ENCODE data around the gene TCEANC. TPM values are rescaled to one million over a fixed set of nuclear protein-coding genes. Genes with fewer than 3 reads are reported as not detected.
A peak's percentile ranks its signal among the peaks of the same experiment; 100 is the strongest.

TCEANC gene, protein sequence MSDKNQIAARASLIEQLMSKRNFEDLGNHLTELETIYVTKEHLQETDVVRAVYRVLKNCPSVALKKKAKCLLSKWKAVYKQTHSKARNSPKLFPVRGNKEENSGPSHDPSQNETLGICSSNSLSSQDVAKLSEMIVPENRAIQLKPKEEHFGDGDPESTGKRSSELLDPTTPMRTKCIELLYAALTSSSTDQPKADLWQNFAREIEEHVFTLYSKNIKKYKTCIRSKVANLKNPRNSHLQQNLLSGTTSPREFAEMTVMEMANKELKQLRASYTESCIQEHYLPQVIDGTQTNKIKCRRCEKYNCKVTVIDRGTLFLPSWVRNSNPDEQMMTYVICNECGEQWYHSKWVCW
- polyA plus RNA-seq: 1 to 10 TPM; 1.4 to 3.2 (median 1.9) TPM
- long read RNA-seq, donor 1, partial matches to known transcripts: 5 of 5 reads
- long read RNA-seq, donor 1, other reads (novel, unspliced or antisense): 0 of 5 reads
- long read RNA-seq, donor 2: 0 reads
- long read RNA-seq, donor 3: 0 reads
- long read RNA-seq, donor 4: 0 reads
- long read RNA-seq, donor 5, partial matches to known transcripts: 0 of 1 reads
- long read RNA-seq, donor 5, other reads (novel, unspliced or antisense): 0 of 1 reads
- long read RNA-seq, donor 6: 0 reads
- long read RNA-seq, donor 7: 0 reads
- long read RNA-seq, donor 8: 0 reads
- long read RNA-seq, donor 9: 0 reads
- long read RNA-seq, donor 10: 0 reads

GRCh38 chrX:13652850-13653693 lies at the start of gene TCEANC:
Gene TCEANC, plus strand, starts transcription at chrX:13653141. Its CDS starts 9,368 bp downstream, at chrX:13662509.
- H3K27ac ChIP-seq (ENCODE audit: low read depth in 1 of 3, low read length in 2 of 3): peak within 1 kb of the TSS; percentile 90 to 99 (median 97)
- peaks cover 0 to 10% (median 0%) of the 10 kb centered on the region in 3 donors for H3K4me1 ChIP-seq (ENCODE audit: control insufficient read depth in 3 of 3, insufficient read depth in 2 of 3, low read depth in 1 of 3, low read length in 2 of 3)
- peaks cover 0 to 4% (median 0%) of the 10 kb centered on the region in 3 donors for H3K36me3 ChIP-seq (ENCODE audit: control insufficient read depth in 3 of 3, insufficient read depth in 2 of 3, low read depth in 1 of 3, low read length in 3 of 3)
- DNase-seq: peak; percentile 93 to 94
- no peaks in the 10 kb centered on the region for H3K9me3 ChIP-seq (ENCODE audit: control insufficient read depth in 2 of 2, insufficient read depth in 1 of 2, low read depth in 1 of 2, low read length in 1 of 2)
- H3K4me3 ChIP-seq (ENCODE audit: low read depth in 1 of 3, low read length in 3 of 3): peak within 1 kb of the TSS; percentile 46 to 83 (median 58)
- peak; percentile 96 for FAIRE-seq
- H3K27me3 ChIP-seq (ENCODE audit: control insufficient read depth in 3 of 3, insufficient read depth in 3 of 3, low read length in 3 of 3): no peaks in the 10 kb centered on the region
- 0 to 2% (median 1%) methylated on average over 51 to 54 of the region's 54 CpGs for WGBS, 3 donors

- 81 to 91% (median 87%) methylated on average over 1 of the region's 1 CpG for WGBS, 3 donors
- peaks cover 0 to 4% (median 0%) of the 10 kb centered on the region in 3 donors for H3K27me3 ChIP-seq (ENCODE audit: control insufficient read depth in 3 of 3, insufficient read depth in 3 of 3, low read length in 3 of 3)
- FAIRE-seq (no peak), DNase-seq (no peak)
- peaks cover 0 to 3% of the 10 kb centered on the region in 2 donors for H3K9me3 ChIP-seq (ENCODE audit: control insufficient read depth in 2 of 2, insufficient read depth in 1 of 2, low read depth in 1 of 2, low read length in 1 of 2)
- no peak overlapping the region for H3K27ac ChIP-seq (ENCODE audit: low read depth in 1 of 3, low read length in 2 of 3)
- H3K36me3 ChIP-seq (ENCODE audit: control insufficient read depth in 3 of 3, insufficient read depth in 2 of 3, low read depth in 1 of 3, low read length in 3 of 3): no peaks in the 10 kb centered on the region
- H3K4me3 ChIP-seq (ENCODE audit: low read depth in 1 of 3, low read length in 3 of 3): no peak overlapping the region
- H3K4me1 ChIP-seq (ENCODE audit: control insufficient read depth in 3 of 3, insufficient read depth in 2 of 3, low read depth in 1 of 3, low read length in 2 of 3): peaks cover 0 to 4% (median 0%) of the 10 kb centered on the region in 3 donors
Observed at GRCh38 chrX:13605611-13606010, 47.3 kb upstream of the TCEANC start.

DNA sequence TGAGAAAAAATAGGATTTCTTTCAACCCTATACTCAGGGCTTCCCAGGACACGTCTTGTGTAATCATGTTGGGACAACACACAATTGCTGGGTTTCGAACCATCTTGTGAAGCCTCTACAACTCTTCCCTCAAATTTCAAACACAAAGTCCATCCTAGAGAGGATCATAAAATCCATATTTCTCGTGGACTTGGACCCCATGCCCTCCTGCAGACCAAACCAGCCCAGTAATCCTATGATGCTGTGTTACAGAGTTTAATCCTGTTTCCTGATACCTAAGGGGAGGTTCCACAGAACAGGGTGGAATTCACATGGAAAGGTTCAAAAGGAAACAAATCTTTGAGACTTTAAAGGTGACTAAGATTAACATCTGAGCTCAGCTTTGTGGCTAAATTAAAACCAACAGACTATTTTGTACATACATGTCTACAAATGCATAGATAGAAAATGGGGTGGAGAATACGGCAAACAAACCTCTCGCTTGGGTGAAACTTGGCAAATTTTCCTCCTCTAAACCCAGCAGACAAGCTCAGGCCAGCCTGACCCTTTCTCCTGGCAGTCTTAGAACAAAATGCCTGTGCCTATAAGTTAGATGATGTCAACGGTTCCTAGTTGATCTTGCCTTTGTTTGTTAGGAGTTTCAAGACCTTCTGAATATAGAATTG lies 45.5 kb upstream of the TCEANC start:
- Histone ChIP-seq H3K27me3 (ENCODE audit: control insufficient read depth in 3 of 3, insufficient read depth in 3 of 3, low read length in 3 of 3) (peaks cover 0 to 4% (median 0%) of the 10 kb centered on the region in 3 donors), H3K27ac (ENCODE audit: low read depth in 1 of 3, low read length in 2 of 3) (peak overlapping the region in 1 of 3 donors; percentile 74), H3K4me1 (ENCODE audit: control insufficient read depth in 3 of 3, insufficient read depth in 2 of 3, low read depth in 1 of 3, low read length in 2 of 3) (peaks cover 0 to 4% (median 0%) of the 10 kb centered on the region in 3 donors), H3K36me3 (ENCODE audit: control insufficient read depth in 3 of 3, insufficient read depth in 2 of 3, low read depth in 1 of 3, low read length in 3 of 3) (no peaks in the 10 kb centered on the region), H3K4me3 (ENCODE audit: low read depth in 1 of 3, low read length in 3 of 3) (no peak overlapping the region), H3K9me3 (ENCODE audit: control insufficient read depth in 2 of 2, insufficient read depth in 1 of 2, low read depth in 1 of 2, low read length in 1 of 2) (peaks cover 0 to 1% of the 10 kb centered on the region in 2 donors)
- DNase-seq (peak; percentile 33 to 55), FAIRE-seq (no peak)
- WGBS, 3 donors: 15 to 59% (median 43%) methylated on average over 6 of the region's 6 CpGs

- no peak overlapping the region for H3K4me3 ChIP-seq (ENCODE audit: low read depth in 1 of 3, low read length in 3 of 3)
- DNase-seq (peak in 1 of 2 donors; percentile 14), FAIRE-seq (no peak)
Observed at GRCh38 chrX:13607996-13608365, 45.0 kb upstream of the TCEANC start.

GRCh38 chrX:13614154-13614553 lies 38.8 kb upstream of the TCEANC start:
- no peak for FAIRE-seq
- H3K36me3 ChIP-seq (ENCODE audit: control insufficient read depth in 3 of 3, insufficient read depth in 2 of 3, low read depth in 1 of 3, low read length in 3 of 3): no peaks in the 10 kb centered on the region
- no peak overlapping the region for H3K4me3 ChIP-seq (ENCODE audit: low read depth in 1 of 3, low read length in 3 of 3)
- H3K27ac ChIP-seq (ENCODE audit: low read depth in 1 of 3, low read length in 2 of 3): no peak overlapping the region
- no peaks in the 10 kb centered on the region for H3K9me3 ChIP-seq (ENCODE audit: control insufficient read depth in 2 of 2, insufficient read depth in 1 of 2, low read depth in 1 of 2, low read length in 1 of 2)
- H3K4me1 ChIP-seq (ENCODE audit: control insufficient read depth in 3 of 3, insufficient read depth in 2 of 3, low read depth in 1 of 3, low read length in 2 of 3): no peaks in the 10 kb centered on the region
- H3K27me3 ChIP-seq (ENCODE audit: control insufficient read depth in 3 of 3, insufficient read depth in 3 of 3, low read length in 3 of 3): no peaks in the 10 kb centered on the region
- DNase-seq: no peak

More at GRCh38 chrX:13607996-13608365, 45.0 kb upstream of the TCEANC start:
- H3K4me1 ChIP-seq (ENCODE audit: control insufficient read depth in 3 of 3, insufficient read depth in 2 of 3, low read depth in 1 of 3, low read length in 2 of 3): peaks cover 0 to 4% (median 0%) of the 10 kb centered on the region in 3 donors
- WGBS, 3 donors: 57 to 66% (median 64%) methylated on average over 2 of the region's 2 CpGs
- peak overlapping the region in 1 of 3 donors; percentile 74 for H3K27ac ChIP-seq (ENCODE audit: low read depth in 1 of 3, low read length in 2 of 3)
- H3K9me3 ChIP-seq (ENCODE audit: control insufficient read depth in 2 of 2, insufficient read depth in 1 of 2, low read depth in 1 of 2, low read length in 1 of 2): no peaks in the 10 kb centered on the region
- H3K27me3 ChIP-seq (ENCODE audit: control insufficient read depth in 3 of 3, insufficient read depth in 3 of 3, low read length in 3 of 3): peaks cover 0 to 4% (median 0%) of the 10 kb centered on the region in 3 donors
- H3K36me3 ChIP-seq (ENCODE audit: control insufficient read depth in 3 of 3, insufficient read depth in 2 of 3, low read depth in 1 of 3, low read length in 3 of 3): no peaks in the 10 kb centered on the region

DNA sequence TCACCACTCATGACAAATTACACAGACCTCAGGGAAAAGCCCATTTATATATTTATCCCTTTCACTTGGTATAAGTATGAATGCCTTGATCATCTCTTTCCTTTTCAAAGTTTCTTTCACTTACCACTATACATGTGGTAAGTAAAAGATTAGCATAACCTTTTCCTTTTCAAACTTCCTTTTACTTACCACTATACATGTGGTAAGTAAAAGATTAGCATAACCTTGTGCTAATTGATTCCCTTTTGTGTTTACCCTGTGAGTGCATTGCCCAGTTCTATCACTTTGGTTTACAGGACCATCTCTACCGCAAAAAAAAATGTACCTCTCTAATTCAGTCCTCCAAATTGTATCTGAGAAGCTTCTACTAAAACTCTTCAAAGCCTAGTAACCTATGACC lies 32.7 kb upstream of the TCEANC start:
- no peaks in the 10 kb centered on the region for H3K9me3 ChIP-seq (ENCODE audit: control insufficient read depth in 2 of 2, insufficient read depth in 1 of 2, low read depth in 1 of 2, low read length in 1 of 2)
- H3K36me3 ChIP-seq (ENCODE audit: control insufficient read depth in 3 of 3, insufficient read depth in 2 of 3, low read depth in 1 of 3, low read length in 3 of 3): no peaks in the 10 kb centered on the region
- no peak for DNase-seq
- no peak for FAIRE-seq
- no peak overlapping the region for H3K4me3 ChIP-seq (ENCODE audit: low read depth in 1 of 3, low read length in 3 of 3)
- H3K4me1 ChIP-seq (ENCODE audit: control insufficient read depth in 3 of 3, insufficient read depth in 2 of 3, low read depth in 1 of 3, low read length in 2 of 3): no peaks in the 10 kb centered on the region
- no peaks in the 10 kb centered on the region for H3K27me3 ChIP-seq (ENCODE audit: control insufficient read depth in 3 of 3, insufficient read depth in 3 of 3, low read length in 3 of 3)
- no peak overlapping the region for H3K27ac ChIP-seq (ENCODE audit: low read depth in 1 of 3, low read length in 2 of 3)
- 29 to 41% (median 29%) methylated on average over 1 of the region's 1 CpG for WGBS, 3 donors

DNA sequence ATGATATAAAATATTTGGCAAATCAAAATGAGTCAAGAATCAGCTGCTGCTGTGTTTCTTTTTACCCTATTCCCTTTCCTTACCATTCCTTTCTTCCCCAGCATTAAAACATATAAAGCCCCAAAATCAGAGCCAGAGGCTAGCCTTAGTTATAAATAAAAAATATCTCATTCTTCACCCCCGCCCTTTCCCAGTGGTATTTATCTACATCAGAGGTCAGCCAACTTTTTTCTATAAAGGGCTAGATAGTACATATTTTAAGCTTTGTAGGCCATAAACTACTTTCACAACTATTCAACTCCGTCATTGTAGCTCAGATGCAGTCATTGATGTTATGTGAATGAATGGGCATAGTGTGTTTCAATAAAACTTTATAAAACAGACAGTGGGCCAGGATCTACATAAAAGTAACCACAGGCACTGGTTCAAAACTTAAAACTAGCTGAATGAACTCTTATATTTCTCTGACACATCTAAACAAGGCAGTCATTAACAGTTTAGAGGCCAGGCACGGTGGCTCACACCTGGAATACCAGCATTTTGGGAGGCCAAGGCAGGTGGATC lies 30.5 kb upstream of the TCEANC start:
- Histone ChIP-seq H3K4me3 (ENCODE audit: low read depth in 1 of 3, low read length in 3 of 3) (no peak overlapping the region), H3K36me3 (ENCODE audit: control insufficient read depth in 3 of 3, insufficient read depth in 2 of 3, low read depth in 1 of 3, low read length in 3 of 3) (no peaks in the 10 kb centered on the region), H3K27me3 (ENCODE audit: control insufficient read depth in 3 of 3, insufficient read depth in 3 of 3, low read length in 3 of 3) (no peaks in the 10 kb centered on the region), H3K9me3 (ENCODE audit: control insufficient read depth in 2 of 2, insufficient read depth in 1 of 2, low read depth in 1 of 2, low read length in 1 of 2) (no peaks in the 10 kb centered on the region), H3K4me1 (ENCODE audit: control insufficient read depth in 3 of 3, insufficient read depth in 2 of 3, low read depth in 1 of 3, low read length in 2 of 3) (no peaks in the 10 kb centered on the region), H3K27ac (ENCODE audit: low read depth in 1 of 3, low read length in 2 of 3) (no peak overlapping the region)
- DNase-seq (no peak), FAIRE-seq (no peak)
- WGBS, 3 donors: 63 to 76% (median 66%) methylated on average over 3 of the region's 3 CpGs
